Peyer's patch (tissue), 4 donors: Measurements from ENCODE around the gene ACAD11. TPM values are rescaled to one million over a fixed set of nuclear protein-coding genes. Genes with fewer than 3 reads are reported as not detected.
"Not testable (repeated sequence)": the region's sequence is repeated elsewhere in the genome, so short reads cannot be mapped to it uniquely, and the experiment has no call there.

Source experiments
- DNase-seq, 3 donors: peaks; one replicate each; pipeline ENCODE4 v3.0.0-alpha.2; 2017 to 2019
- H3K27ac ChIP-seq, 4 donors: fragments of 200-600 bp; sonication (generic); one replicate each; pipeline ENCODE4 v1.5.1; 2016 to 2019
- H3K27me3 ChIP-seq, 2 donors: fragments of 200-600 bp; sonication (generic); one replicate each; pipeline ENCODE4 v1.5.1; 2019
- H3K36me3 ChIP-seq, 3 donors: fragments of 200-600 bp; sonication (generic); one replicate each; pipeline ENCODE4 v1.5.1; 2016 to 2019
- H3K4me1 ChIP-seq, 4 donors: fragments of 200-600 bp; sonication (generic); one replicate each; pipeline ENCODE4 v1.5.1; 2016 to 2019
- H3K4me3 ChIP-seq, 4 donors: fragments of 200-600 bp; sonication (generic); 1 replicate in 3 of 4; 2 replicates in 1 of 4; pipeline ENCODE4 v1.5.1; 2016 to 2019; ENCODE audit warnings: mild to moderate bottlenecking in 1 of 4
- H3K9me3 ChIP-seq, 4 donors: fragments of 200-600 bp; sonication (generic); one replicate each; pipeline ENCODE4 v1.5.1; 2016 to 2019; ENCODE audit warnings: mild to moderate bottlenecking in 1 of 4
- POLR2A ChIP-seq, 2 donors: fragments of 450-650 bp; IDR thresholded peaks; one replicate each; pipeline ENCODE4 v1.5.1; 2017; ENCODE audit warnings: antibody characterized with exemption in 2 of 2, mild to moderate bottlenecking in 2 of 2, moderate library complexity in 2 of 2
- total RNA-seq, 4 donors: library from RNA; depleted of rRNA; stranded (reverse); fragments of >200 nt; gene quantifications; one replicate each; pipeline ENCODE4 v1.1.0, GENCODE V29; 2016
- TF ChIP-seq, protein P1 (sequence below), 6 experiments: fragments of 450-650 bp in 4 of 6; fragments of 200-600 bp in 2 of 6; sonication (generic) in 1 of 6; IDR thresholded peaks; one replicate each; pipeline ENCODE4 v1.5.1; 2017 to 2019; ENCODE audit warnings: antibody characterized with exemption in 6 of 6, mild to moderate bottlenecking in 3 of 6, moderate library complexity in 1 of 6

Gene ACAD11
- total RNA-seq, 4 donors from 2014 or later: 87.2 to 138 (median 114) TPM

DNA sequence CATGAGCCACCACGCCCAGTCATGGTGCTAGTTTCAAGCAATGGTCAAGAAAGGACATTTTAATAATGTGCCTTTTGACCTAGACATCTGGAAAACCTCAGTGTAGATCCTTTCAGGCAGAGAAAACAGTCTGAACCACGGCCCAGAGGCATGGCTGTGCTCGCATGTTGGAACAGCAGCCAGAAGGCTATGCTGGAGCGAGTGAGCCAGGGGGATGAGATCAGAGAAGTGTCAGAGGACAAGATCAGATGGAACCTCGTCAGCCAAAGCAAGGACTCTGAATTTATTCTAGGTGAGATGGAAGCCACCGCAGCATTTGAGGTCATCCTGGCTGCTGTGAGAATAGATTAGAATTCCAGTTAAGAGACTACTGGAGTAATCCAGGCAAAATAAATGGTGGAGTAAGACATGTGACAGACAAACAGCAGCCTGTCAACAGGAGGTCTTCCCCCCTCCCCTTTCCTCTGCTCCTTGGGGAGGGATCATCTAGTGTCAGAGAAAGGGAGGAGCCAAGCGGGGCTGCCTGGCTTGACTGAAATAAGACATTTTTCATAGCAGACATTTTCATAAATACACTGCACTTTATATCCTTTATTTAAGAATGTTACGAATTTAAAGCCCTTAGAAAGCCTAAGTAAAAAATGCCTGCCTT, 103.0 kb downstream of the ACAD11 start:
- H3K4me3 ChIP-seq: no peak overlapping the region
- no peaks in the 10 kb centered on the region for H3K9me3 ChIP-seq
- TF ChIP-seq, protein P1, sequence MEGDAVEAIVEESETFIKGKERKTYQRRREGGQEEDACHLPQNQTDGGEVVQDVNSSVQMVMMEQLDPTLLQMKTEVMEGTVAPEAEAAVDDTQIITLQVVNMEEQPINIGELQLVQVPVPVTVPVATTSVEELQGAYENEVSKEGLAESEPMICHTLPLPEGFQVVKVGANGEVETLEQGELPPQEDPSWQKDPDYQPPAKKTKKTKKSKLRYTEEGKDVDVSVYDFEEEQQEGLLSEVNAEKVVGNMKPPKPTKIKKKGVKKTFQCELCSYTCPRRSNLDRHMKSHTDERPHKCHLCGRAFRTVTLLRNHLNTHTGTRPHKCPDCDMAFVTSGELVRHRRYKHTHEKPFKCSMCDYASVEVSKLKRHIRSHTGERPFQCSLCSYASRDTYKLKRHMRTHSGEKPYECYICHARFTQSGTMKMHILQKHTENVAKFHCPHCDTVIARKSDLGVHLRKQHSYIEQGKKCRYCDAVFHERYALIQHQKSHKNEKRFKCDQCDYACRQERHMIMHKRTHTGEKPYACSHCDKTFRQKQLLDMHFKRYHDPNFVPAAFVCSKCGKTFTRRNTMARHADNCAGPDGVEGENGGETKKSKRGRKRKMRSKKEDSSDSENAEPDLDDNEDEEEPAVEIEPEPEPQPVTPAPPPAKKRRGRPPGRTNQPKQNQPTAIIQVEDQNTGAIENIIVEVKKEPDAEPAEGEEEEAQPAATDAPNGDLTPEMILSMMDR (IDR thresholded peaks at IDR 0.05): no peak
- no peak for TF ChIP-seq POLR2A (IDR thresholded peaks at IDR 0.05)
- H3K36me3 ChIP-seq: peaks cover 0 to 10% (median 0%) of the 10 kb centered on the region in 3 donors
- no peak overlapping the region for H3K27ac ChIP-seq
- no peaks in the 10 kb centered on the region for H3K27me3 ChIP-seq
- no peak for DNase-seq
- no peaks in the 10 kb centered on the region for H3K4me1 ChIP-seq

DNA sequence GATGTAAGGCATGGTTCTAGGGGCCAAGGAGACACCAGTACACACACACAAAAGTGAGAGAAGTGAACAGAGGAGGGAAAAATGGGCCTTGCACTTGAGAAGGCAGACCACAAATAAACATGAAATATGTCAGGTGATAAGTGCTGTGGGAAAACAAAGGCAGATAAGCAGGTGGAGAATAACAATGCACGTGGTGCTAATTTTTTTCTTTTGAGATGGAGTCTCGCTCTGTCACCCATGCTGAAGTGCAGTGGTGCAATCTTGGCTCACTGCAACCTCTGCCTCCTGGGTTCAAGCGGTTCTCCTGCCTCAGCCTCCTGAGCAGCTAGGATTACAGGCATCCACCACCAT, 103.6 kb downstream of the ACAD11 start:
- H3K27me3 ChIP-seq, H3K4me1 ChIP-seq, H3K9me3 ChIP-seq, H3K27ac ChIP-seq, DNase-seq, H3K36me3 ChIP-seq, H3K4me3 ChIP-seq: not testable (repeated sequence)

DNA sequence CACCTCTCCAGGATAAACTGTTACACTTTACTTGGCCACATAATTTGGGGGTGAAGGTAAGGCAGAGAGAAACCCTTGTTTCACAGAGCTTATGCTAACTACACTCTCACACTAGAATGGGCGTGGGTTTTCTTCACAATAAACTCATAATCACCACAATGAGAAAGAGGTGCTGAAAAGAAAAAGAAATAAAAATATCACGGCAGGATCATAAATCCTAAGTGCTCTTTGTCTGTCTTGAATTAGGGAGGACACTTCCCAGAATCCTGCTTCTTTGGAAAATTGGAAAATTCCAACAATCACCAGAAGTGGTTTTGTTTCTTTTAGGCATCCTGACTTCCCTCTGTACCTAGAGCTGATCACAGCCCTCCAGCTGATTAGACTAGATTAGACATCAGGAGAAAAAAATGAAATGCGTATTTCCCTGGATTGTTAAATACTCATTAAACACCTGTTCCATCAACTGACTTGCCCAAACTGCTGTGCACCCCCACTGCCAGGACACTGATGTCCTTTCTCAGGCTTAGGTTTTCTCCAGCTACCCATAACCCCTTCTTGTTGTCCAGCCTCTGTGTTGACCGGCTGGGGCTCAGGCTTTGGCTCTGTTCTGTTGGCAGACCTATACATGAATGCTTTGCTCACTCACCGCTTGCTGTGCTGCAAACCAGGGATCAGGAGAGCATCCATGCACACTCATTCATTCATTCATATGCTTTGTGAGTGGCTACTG, 104.1 kb downstream of the ACAD11 start:
- Histone ChIP-seq H3K4me1 (no peaks in the 10 kb centered on the region), H3K9me3 (no peaks in the 10 kb centered on the region), H3K36me3 (peaks cover 0 to 10% (median 0%) of the 10 kb centered on the region in 3 donors), H3K27me3 (no peaks in the 10 kb centered on the region), H3K4me3 (no peak overlapping the region), H3K27ac (no peak overlapping the region)
- TF ChIP-seq, protein P1 (IDR thresholded peaks at IDR 0.05): no peak
- TF ChIP-seq POLR2A (IDR thresholded peaks at IDR 0.05): no peak
- DNase-seq: no peak

DNA sequence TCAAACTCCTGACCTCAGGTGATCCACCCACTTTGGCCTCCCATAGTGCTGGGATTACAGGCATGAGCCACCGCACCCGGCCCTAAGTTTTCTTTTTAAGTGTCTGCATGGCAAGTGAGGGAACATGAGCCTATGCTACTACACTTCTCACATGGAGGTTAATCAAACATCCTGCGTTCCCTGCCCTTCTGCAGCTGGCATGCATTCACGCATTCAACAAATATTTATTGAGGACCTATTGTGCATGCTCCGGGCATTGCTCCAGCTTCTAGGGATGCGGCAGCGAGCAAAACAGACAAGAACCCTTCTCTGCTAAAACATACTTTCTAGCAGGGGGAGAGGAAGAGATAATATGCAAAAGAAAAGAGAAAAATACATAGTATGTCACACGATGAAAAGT, 105.2 kb downstream of the ACAD11 start:
- no peak overlapping the region for H3K27ac ChIP-seq
- peaks cover 0 to 5% (median 0%) of the 10 kb centered on the region in 3 donors for H3K36me3 ChIP-seq
- H3K27me3 ChIP-seq: no peaks in the 10 kb centered on the region
- no peaks in the 10 kb centered on the region for H3K9me3 ChIP-seq
- no peak for TF ChIP-seq POLR2A (IDR thresholded peaks at IDR 0.05)
- TF ChIP-seq, protein P1 (IDR thresholded peaks at IDR 0.05): no peak
- no peaks in the 10 kb centered on the region for H3K4me1 ChIP-seq
- DNase-seq: no peak
- no peak overlapping the region for H3K4me3 ChIP-seq

DNA sequence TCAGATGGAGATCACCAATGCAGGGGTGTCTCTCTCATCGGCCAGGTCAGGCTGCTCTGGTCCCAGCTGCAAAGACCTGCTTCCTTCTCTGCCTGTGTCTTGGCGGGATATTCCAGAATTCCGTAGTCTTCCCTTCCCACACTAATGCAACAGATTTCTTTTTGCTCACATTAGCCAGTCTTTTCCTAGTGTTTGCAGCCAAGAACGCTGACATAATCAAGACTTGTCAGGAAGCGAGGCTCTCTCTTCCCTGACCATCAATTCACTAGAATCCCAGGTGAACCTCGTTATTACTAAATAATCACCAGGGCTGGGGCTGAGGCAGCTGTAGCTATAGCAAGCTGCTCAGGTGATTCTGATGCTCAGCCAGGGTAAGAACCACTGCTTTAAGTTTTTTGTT, 105.8 kb downstream of the ACAD11 start:
- Histone ChIP-seq H3K4me3 (no peak overlapping the region), H3K4me1 (no peaks in the 10 kb centered on the region), H3K27me3 (no peaks in the 10 kb centered on the region), H3K27ac (no peak overlapping the region), H3K9me3 (no peaks in the 10 kb centered on the region), H3K36me3 (peaks cover 0 to 4% (median 0%) of the 10 kb centered on the region in 3 donors)
- DNase-seq: no peak
- TF ChIP-seq, protein P1 (IDR thresholded peaks at IDR 0.05): no peak
- no peak for TF ChIP-seq POLR2A (IDR thresholded peaks at IDR 0.05)

DNA sequence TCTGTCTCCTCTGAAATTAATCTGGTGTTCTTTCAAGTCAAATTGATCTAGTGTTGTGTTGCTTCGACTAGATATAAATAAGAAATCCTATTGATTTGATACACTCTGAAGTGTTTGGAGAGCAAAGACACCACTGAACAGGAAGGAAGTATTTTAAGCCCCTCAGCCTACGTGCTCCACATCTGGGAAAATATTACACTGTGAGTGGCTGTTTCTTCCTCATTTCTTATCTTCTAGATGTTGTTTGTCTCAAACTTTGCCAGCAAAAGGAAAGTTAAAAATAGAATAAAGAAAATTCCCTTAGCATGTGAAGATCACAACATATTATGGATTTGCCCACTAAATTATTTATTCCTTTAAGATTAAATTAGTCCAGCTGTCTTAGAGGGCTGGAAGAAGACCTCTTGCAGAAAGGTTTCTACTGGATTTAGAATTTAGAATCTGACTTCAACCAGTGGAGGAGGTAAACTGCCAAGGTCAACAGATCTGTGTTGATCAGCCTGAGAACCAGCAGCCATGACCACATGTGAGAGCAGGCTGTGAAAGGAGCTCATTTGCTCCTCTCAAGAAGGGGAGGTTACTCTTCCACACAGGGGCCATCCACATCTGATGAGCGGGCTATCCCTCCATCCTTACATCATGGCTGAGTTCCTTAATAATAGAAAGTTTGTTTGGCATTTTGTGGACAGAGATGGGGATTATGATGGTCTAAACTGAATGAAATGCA, 108.9 kb downstream of the ACAD11 start:
- Histone ChIP-seq H3K4me1 (no peaks in the 10 kb centered on the region), H3K9me3 (no peaks in the 10 kb centered on the region), H3K27me3 (no peaks in the 10 kb centered on the region), H3K4me3 (no peak overlapping the region), H3K27ac (no peak overlapping the region), H3K36me3 (no peaks in the 10 kb centered on the region)
- TF ChIP-seq POLR2A (IDR thresholded peaks at IDR 0.05): no peak
- TF ChIP-seq, protein P1 (IDR thresholded peaks at IDR 0.05): no peak
- no peak for DNase-seq
